ENCODE results near the gene PKN2. TPM values are rescaled to one million over a fixed set of nuclear protein-coding genes. Genes with fewer than 3 reads are reported as not detected.

Gene PKN2
- total RNA-seq, 3 donors from 2014 or later, result 47.0 to 75.5 (median 60.3) TPM

DNA sequence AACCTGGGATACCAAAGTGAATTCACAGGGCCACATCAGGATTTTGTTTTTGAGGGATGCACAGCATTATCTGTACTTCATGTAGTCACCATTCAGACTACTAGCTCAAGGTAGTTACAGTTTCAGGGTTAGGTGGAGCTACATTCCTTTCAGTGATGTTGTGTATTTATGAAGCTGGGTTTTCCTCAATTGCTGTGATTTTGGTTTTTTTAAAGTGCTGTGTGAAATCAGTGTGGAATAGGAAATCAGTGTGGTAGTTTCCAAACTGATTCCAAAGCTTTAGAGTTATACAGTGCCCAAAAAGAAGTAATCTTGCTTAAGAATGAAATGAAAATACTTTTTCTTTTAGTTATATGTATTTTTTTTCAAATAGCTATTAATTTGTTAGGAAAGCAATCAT lies 95.8 kb downstream of the PKN2 start:
- H3K36me3 ChIP-seq, result no peaks in the 10 kb centered on the region
- DNase-seq (ENCODE audit: low spot score in 2 of 2), result no peak
- intact Hi-C loops (cut with DNase I; ENCODE audit: low total_unique reads), result no loop called here

GRCh38 chr1:88780485-88780884 lies 96.4 kb downstream of the PKN2 start:
- Histone ChIP-seq H3K36me3 (no peaks in the 10 kb centered on the region), H3K9me3 (no peaks in the 10 kb centered on the region), H3K27ac (no peak overlapping the region), H3K4me1 (no peaks in the 10 kb centered on the region), H3K4me3 (no peak overlapping the region), H3K27me3 (no peaks in the 10 kb centered on the region)
- intact Hi-C loops (cut with DNase I; ENCODE audit: low total_unique reads), result no loop called here
- TF ChIP-seq POLR2A (IDR thresholded peaks at IDR 0.05), result no peak
- TF ChIP-seq POLR2AphosphoS5 (IDR thresholded peaks at IDR 0.05), result no peak
- TF ChIP-seq, protein P1, sequence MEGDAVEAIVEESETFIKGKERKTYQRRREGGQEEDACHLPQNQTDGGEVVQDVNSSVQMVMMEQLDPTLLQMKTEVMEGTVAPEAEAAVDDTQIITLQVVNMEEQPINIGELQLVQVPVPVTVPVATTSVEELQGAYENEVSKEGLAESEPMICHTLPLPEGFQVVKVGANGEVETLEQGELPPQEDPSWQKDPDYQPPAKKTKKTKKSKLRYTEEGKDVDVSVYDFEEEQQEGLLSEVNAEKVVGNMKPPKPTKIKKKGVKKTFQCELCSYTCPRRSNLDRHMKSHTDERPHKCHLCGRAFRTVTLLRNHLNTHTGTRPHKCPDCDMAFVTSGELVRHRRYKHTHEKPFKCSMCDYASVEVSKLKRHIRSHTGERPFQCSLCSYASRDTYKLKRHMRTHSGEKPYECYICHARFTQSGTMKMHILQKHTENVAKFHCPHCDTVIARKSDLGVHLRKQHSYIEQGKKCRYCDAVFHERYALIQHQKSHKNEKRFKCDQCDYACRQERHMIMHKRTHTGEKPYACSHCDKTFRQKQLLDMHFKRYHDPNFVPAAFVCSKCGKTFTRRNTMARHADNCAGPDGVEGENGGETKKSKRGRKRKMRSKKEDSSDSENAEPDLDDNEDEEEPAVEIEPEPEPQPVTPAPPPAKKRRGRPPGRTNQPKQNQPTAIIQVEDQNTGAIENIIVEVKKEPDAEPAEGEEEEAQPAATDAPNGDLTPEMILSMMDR (IDR thresholded peaks at IDR 0.05), result no peak
- DNase-seq (ENCODE audit: low spot score in 2 of 2), result no peak

More for the DNA sequence above, 95.8 kb downstream of the PKN2 start:
- Histone ChIP-seq H3K27me3 (no peaks in the 10 kb centered on the region), H3K27ac (no peak overlapping the region), H3K4me1 (no peaks in the 10 kb centered on the region), H3K9me3 (no peaks in the 10 kb centered on the region), H3K4me3 (no peak overlapping the region)
- TF ChIP-seq POLR2A (IDR thresholded peaks at IDR 0.05) (no peak), POLR2AphosphoS5 (IDR thresholded peaks at IDR 0.05) (no peak)
- TF ChIP-seq, protein P1 (IDR thresholded peaks at IDR 0.05), result no peak

DNA sequence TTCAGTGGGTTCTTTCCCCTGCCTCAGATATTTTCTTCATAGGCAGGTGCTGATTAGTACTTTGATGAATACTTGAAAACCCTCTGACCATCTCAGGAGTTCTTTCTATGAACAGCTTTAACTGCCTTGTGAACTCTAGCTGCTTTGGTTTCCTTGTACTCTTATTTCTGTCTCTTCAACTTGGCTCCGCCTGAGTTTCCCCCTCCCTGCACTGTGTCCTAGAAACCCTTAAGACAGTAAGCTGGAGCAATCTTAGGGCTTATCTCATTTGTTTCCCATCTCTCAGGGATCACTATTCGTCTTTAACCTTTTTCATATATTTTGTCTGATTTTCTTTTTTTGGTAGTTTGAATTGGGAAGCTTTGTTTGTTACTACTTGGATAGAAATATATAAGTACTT lies 99.1 kb downstream of the PKN2 start:
- no peak for DNase-seq (ENCODE audit: low spot score in 2 of 2)
- H3K4me3 ChIP-seq, result no peak overlapping the region
- no peak for TF ChIP-seq POLR2AphosphoS5 (IDR thresholded peaks at IDR 0.05)
- TF ChIP-seq, protein P1 (IDR thresholded peaks at IDR 0.05), result no peak
- TF ChIP-seq POLR2A (IDR thresholded peaks at IDR 0.05), result no peak
- H3K4me1 ChIP-seq, result no peaks in the 10 kb centered on the region
- H3K9me3 ChIP-seq, result no peaks in the 10 kb centered on the region
- no peaks in the 10 kb centered on the region for H3K36me3 ChIP-seq
- no peak overlapping the region for H3K27ac ChIP-seq
- H3K27me3 ChIP-seq, result no peaks in the 10 kb centered on the region
- intact Hi-C loops (cut with DNase I; ENCODE audit: low total_unique reads), result no loop called here

GRCh38 chr1:88784551-88784950 lies 100.5 kb downstream of the PKN2 start:
- intact Hi-C loops (cut with DNase I; ENCODE audit: low total_unique reads), result no loop called here
- no peak for DNase-seq (ENCODE audit: low spot score in 2 of 2)
- Histone ChIP-seq H3K27me3 (no peaks in the 10 kb centered on the region), H3K4me3 (no peak overlapping the region), H3K4me1 (no peaks in the 10 kb centered on the region), H3K36me3 (no peaks in the 10 kb centered on the region), H3K9me3 (no peaks in the 10 kb centered on the region), H3K27ac (no peak overlapping the region)
- TF ChIP-seq POLR2AphosphoS5 (IDR thresholded peaks at IDR 0.05) (no peak), POLR2A (IDR thresholded peaks at IDR 0.05) (no peak)
- TF ChIP-seq, protein P1 (IDR thresholded peaks at IDR 0.05), result no peak

GRCh38 chr1:88787023-88787903 lies 103.2 kb downstream of the PKN2 start:
- DNase-seq (ENCODE audit: low spot score in 2 of 2), result no peak
- no peaks in the 10 kb centered on the region for H3K9me3 ChIP-seq
- no peak overlapping the region for H3K4me3 ChIP-seq
- no peaks in the 10 kb centered on the region for H3K4me1 ChIP-seq
- H3K36me3 ChIP-seq, result no peaks in the 10 kb centered on the region
- H3K27ac ChIP-seq, result no peak overlapping the region
- TF ChIP-seq, protein P1 (IDR thresholded peaks at IDR 0.05), result no peak
- no peak for TF ChIP-seq POLR2A (IDR thresholded peaks at IDR 0.05)
- no peak for TF ChIP-seq POLR2AphosphoS5 (IDR thresholded peaks at IDR 0.05)
- H3K27me3 ChIP-seq, result no peaks in the 10 kb centered on the region
- intact Hi-C loops (cut with DNase I; ENCODE audit: low total_unique reads), result no loop called here

Measured in breast epithelium (tissue), 4 donors.